Measurements from ENCODE around the gene MPIG6B.

DNA sequence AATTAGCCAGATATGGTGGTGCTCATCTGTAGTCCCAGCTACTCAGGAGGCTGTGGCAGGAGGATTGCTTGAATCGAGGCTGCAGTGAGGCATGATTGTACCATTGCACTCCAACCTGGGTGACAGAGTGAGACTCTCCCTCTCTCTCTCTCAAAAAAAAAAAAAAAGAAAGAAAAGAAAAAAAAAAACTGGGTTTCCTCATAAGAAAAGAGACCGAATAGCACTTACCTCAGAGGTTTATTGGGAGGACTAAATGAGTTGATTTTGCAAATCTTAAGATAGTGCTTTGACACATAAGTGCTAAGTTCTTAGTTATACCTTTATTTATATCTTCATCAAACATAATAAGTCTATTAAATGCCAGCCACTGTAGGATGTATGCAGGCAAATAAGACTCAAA, 47.7 kb downstream of the MPIG6B start:
- TF ChIP-seq GATA2 (IDR thresholded peaks at IDR 0.05; ENCODE audit: low read depth, low read length) (no peak), GATA3 (IDR thresholded peaks at IDR 0.05; ENCODE audit: low read depth, low read length) (no peak)

Data from SH-SY5Y (cell line).